WTC11 (cell line): ENCODE data around the gene SBNO1. TPM values are rescaled to one million over a fixed set of nuclear protein-coding genes. Genes with fewer than 3 reads are reported as not detected.

Experiments
- ATAC-seq: fragments of 200-7000 bp; cut with Tn5 transposase; 2 replicates; pipeline ENCODE4 v1.10.0; 2021; ENCODE audit warnings: mild to moderate bottlenecking, moderate library complexity
- CTCF ChIA-PET: fragments of 300-600 bp; sonication (Branson Sonifier 250); formaldehyde crosslinking; loops from one replicate; lab custom pipeline; 2021; ENCODE audit warnings: antibody characterized with exemption; lab: Charles Lee
- POLR2A ChIA-PET: fragments of 350-600 bp; sonication (Branson Sonifier 250); formaldehyde crosslinking; loops from one replicate; lab custom pipeline; 2021; ENCODE audit warnings: antibody characterized with exemption; lab: Charles Lee
- DNase-seq: peaks from one replicate; pipeline ENCODE4 v3.0.0; 2021; ENCODE audit warnings: low spot score
- H3K27ac Mint-ChIP-seq: 2 replicates; pipeline ENCODE4 v1.8.0; 2021; ENCODE audit warnings: mixed read lengths
- H3K27me3 Mint-ChIP-seq: 2 replicates; pipeline ENCODE4 v1.8.0; 2021; ENCODE audit warnings: low read depth, mild to moderate bottlenecking, moderate library complexity, mixed read lengths
- H3K36me3 Mint-ChIP-seq: 2 replicates; pipeline ENCODE4 v1.8.0; 2021; ENCODE audit warnings: mixed read lengths
- H3K4me1 Mint-ChIP-seq: 2 replicates; pipeline ENCODE4 v1.8.0; 2022; ENCODE audit warnings: mixed read lengths
- H3K4me3 Mint-ChIP-seq: 2 replicates; pipeline ENCODE4 v1.8.0; 2021; ENCODE audit warnings: mild to moderate bottlenecking, moderate library complexity, mixed read lengths
- H3K9me3 Mint-ChIP-seq: 2 replicates; pipeline ENCODE4 v1.8.0; 2021; ENCODE audit warnings: mixed read lengths
- CREB1 ChIP-seq: sonication (generic); formaldehyde crosslinking; IDR thresholded peaks from 2 replicates; pipeline ENCODE4 v1.8.0; 2023; ENCODE audit warnings: mild to moderate bottlenecking, missing genetic modification reagents
- FOXK1 ChIP-seq: sonication (generic); formaldehyde crosslinking; IDR thresholded peaks from 2 replicates; pipeline ENCODE4 v1.8.0; 2022; ENCODE audit warnings: mild to moderate bottlenecking, moderate library complexity, missing genetic modification reagents
- PRRX2 ChIP-seq: fragments of 250-450 bp; sonication (Bioruptor Pico); IDR thresholded peaks from 2 replicates; pipeline ENCODE4 v1.8.0; 2021; ENCODE audit warnings: mild to moderate bottlenecking
- SMAD3 ChIP-seq: sonication (generic); formaldehyde crosslinking; IDR thresholded peaks from 2 replicates; pipeline ENCODE4 v1.8.0; 2022; ENCODE audit warnings: missing genetic modification reagents, mild to moderate bottlenecking, borderline replicate concordance
- ZNF121 ChIP-seq: sonication (generic); formaldehyde crosslinking; IDR thresholded peaks from 2 replicates; pipeline ENCODE4 v1.8.0; 2023; ENCODE audit warnings: missing genetic modification reagents
- ZNF317 ChIP-seq: sonication (generic); formaldehyde crosslinking; IDR thresholded peaks from 2 replicates; pipeline ENCODE4 v1.8.1; 2023; ENCODE audit warnings: low read depth, mild to moderate bottlenecking, moderate library complexity, missing genetic modification reagents, borderline replicate concordance
- total RNA-seq: library from RNA; stranded (reverse); gene quantifications from 3 replicates; pipeline ENCODE4 v1.2.3, GENCODE V29; 2021
- TF ChIP-seq, protein P1 (sequence below): sonication (generic); formaldehyde crosslinking; IDR thresholded peaks from 2 replicates; pipeline ENCODE4 v1.8.1; 2023; ENCODE audit warnings: mild to moderate bottlenecking, moderate library complexity, missing genetic modification reagents
- TF ChIP-seq, protein P2 (sequence below): fragments of 250-450 bp; sonication (Bioruptor Pico); IDR thresholded peaks from 2 replicates; pipeline ENCODE4 v1.9.0; 2021; ENCODE audit warnings: mild to moderate bottlenecking
- TF ChIP-seq, protein P3 (sequence below): sonication (generic); formaldehyde crosslinking; IDR thresholded peaks from 2 replicates; pipeline ENCODE4 v1.8.0; 2022; ENCODE audit warnings: mild to moderate bottlenecking, missing genetic modification reagents
- TF ChIP-seq, protein P4 (sequence below): sonication (generic); formaldehyde crosslinking; IDR thresholded peaks from 2 replicates; pipeline ENCODE4 v1.8.0; 2023; ENCODE audit warnings: missing genetic modification reagents, mild to moderate bottlenecking, borderline replicate concordance
- TF ChIP-seq, protein P5 (sequence below): sonication (generic); formaldehyde crosslinking; IDR thresholded peaks from 2 replicates; pipeline ENCODE4 v1.8.1; 2023; ENCODE audit warnings: mild to moderate bottlenecking, missing genetic modification reagents
- TF ChIP-seq, protein P6 (sequence below): fragments of 250-450 bp; sonication (Bioruptor Pico); IDR thresholded peaks from 2 replicates; pipeline ENCODE4 v1.9.0; 2021; ENCODE audit warnings: mild to moderate bottlenecking

The SBNO1 gene
- total RNA-seq, 1 experiment from 2014 or later: 52.2 TPM

DNA sequence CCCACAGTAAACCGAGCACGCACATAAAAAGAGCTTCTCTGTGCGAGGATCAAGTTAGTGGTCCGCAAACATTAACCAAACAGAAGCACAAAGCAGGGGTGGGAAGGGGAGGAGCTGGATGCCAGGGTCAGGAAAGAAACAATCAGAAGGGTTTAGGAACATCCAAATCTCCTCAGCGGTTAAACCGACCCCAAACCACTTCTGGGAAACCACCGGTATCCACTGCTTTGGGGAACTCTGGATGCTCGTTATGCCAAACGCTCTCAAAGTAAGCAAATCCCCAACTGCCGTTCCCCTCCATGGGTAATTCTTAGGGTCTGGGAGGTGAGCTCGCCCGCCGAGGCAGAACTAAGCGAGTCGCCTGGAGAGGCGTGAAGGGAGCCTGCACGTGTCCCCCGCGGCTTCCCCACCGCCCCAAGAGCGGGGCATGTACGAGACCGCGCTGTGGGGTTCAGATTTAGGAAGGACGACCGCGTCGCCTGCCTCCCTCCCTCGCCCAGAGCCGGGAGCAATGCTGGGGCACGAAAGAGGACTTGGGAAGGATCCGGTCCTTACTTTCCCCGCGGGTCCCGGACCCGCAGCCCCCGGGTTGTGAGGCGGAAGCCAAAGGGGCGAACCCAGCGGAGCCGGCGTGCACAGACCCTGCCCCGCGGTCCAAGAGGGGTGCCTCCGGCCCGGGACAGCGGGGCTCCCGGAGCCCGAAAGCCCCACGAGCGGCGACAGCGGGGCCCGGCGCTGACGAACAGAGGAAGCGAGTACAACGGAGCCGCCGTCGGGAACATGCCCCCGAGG lies 711 bp downstream of the SBNO1 start (continued):
- TF ChIP-seq, protein P1, sequence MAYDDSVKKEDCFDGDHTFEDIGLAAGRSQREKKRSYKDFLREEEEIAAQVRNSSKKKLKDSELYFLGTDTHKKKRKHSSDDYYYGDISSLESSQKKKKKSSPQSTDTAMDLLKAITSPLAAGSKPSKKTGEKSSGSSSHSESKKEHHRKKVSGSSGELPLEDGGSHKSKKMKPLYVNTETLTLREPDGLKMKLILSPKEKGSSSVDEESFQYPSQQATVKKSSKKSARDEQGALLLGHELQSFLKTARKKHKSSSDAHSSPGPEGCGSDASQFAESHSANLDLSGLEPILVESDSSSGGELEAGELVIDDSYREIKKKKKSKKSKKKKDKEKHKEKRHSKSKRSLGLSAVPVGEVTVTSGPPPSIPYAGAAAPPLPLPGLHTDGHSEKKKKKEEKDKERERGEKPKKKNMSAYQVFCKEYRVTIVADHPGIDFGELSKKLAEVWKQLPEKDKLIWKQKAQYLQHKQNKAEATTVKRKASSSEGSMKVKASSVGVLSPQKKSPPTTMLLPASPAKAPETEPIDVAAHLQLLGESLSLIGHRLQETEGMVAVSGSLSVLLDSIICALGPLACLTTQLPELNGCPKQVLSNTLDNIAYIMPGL (CRISPR knock-in tag): 0 out of 2 replicates have a peak, but pooled peaks have one; percentile 47

DNA sequence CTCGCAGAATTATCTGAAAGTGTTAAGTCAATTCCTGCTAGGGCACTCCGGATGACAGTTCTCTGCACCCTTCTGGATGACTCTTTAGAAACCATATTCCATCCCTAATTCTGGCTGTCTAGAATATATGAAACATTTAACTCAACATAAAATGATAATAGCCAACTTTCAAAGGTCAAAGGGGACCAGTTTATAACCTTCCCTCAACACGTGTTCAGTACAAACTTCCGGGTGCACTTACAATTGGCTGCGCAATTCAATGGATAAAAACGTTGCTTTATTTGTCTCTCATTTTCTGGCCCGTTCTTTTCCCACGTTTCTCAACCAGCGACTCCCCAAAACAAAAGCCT lies 1.3 kb downstream of the SBNO1 start:
- ChIA-PET CTCF (interaction anchor here (1.2 kb wide), 1 partner anchor 98 kb away, joined by 4 read pairs; no protein-coding TSS in a partner anchor), POLR2A (interaction anchor here (1.0 to 1.3 kb wide), 2 partner anchors 10 to 93 kb away, joined by 3 read pairs; no protein-coding TSS in a partner anchor)
- peaks cover 12% of the 10 kb centered on the region for H3K4me1 Mint-ChIP-seq
- no peaks in the 10 kb centered on the region; the same call in 1 of the 2 replicates for H3K27me3 Mint-ChIP-seq
- no peak for ATAC-seq
- no peaks in the 10 kb centered on the region for H3K9me3 Mint-ChIP-seq
- DNase-seq: no peak
- peak overlapping the region; percentile 80 for H3K27ac Mint-ChIP-seq
- H3K4me3 Mint-ChIP-seq: peak overlapping the region; percentile 93
- TF ChIP-seq, protein P2, sequence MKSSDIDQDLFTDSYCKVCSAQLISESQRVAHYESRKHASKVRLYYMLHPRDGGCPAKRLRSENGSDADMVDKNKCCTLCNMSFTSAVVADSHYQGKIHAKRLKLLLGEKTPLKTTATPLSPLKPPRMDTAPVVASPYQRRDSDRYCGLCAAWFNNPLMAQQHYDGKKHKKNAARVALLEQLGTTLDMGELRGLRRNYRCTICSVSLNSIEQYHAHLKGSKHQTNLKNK (CRISPR knock-in tag): no peak
- TF ChIP-seq, protein P3, sequence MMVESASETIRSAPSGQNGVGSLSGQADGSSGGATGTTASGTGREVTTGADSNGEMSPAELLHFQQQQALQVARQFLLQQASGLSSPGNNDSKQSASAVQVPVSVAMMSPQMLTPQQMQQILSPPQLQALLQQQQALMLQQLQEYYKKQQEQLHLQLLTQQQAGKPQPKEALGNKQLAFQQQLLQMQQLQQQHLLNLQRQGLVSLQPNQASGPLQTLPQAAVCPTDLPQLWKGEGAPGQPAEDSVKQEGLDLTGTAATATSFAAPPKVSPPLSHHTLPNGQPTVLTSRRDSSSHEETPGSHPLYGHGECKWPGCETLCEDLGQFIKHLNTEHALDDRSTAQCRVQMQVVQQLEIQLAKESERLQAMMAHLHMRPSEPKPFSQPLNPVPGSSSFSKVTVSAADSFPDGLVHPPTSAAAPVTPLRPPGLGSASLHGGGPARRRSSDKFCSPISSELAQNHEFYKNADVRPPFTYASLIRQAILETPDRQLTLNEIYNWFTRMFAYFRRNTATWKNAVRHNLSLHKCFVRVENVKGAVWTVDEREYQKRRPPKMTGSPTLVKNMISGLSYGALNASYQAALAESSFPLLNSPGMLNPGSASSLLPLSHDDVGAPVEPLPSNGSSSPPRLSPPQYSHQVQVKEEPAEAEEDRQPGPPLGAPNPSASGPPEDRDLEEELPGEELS (CRISPR knock-in tag): no peak
- TF ChIP-seq PRRX2 (CRISPR knock-in tag): no peak
- TF ChIP-seq SMAD3: no peak
- TF ChIP-seq FOXK1 (CRISPR knock-in tag): no peak
- no peak for TF ChIP-seq ZNF317 (CRISPR knock-in tag)
- TF ChIP-seq, protein P1 (CRISPR knock-in tag): no peak
- TF ChIP-seq, protein P4, sequence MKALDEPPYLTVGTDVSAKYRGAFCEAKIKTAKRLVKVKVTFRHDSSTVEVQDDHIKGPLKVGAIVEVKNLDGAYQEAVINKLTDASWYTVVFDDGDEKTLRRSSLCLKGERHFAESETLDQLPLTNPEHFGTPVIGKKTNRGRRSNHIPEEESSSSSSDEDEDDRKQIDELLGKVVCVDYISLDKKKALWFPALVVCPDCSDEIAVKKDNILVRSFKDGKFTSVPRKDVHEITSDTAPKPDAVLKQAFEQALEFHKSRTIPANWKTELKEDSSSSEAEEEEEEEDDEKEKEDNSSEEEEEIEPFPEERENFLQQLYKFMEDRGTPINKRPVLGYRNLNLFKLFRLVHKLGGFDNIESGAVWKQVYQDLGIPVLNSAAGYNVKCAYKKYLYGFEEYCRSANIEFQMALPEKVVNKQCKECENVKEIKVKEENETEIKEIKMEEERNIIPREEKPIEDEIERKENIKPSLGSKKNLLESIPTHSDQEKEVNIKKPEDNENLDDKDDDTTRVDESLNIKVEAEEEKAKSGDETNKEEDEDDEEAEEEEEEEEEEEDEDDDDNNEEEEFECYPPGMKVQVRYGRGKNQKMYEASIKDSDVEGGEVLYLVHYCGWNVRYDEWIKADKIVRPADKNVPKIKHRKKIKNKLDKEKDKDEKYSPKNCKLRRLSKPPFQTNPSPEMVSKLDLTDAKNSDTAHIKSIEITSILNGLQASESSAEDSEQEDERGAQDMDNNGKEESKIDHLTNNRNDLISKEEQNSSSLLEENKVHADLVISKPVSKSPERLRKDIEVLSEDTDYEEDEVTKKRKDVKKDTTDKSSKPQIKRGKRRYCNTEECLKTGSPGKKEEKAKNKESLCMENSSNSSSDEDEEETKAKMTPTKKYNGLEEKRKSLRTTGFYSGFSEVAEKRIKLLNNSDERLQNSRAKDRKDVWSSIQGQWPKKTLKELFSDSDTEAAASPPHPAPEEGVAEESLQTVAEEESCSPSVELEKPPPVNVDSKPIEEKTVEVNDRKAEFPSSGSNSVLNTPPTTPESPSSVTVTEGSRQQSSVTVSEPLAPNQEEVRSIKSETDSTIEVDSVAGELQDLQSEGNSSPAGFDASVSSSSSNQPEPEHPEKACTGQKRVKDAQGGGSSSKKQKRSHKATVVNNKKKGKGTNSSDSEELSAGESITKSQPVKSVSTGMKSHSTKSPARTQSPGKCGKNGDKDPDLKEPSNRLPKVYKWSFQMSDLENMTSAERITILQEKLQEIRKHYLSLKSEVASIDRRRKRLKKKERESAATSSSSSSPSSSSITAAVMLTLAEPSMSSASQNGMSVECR (CRISPR knock-in tag): no peak
- TF ChIP-seq, protein P5, sequence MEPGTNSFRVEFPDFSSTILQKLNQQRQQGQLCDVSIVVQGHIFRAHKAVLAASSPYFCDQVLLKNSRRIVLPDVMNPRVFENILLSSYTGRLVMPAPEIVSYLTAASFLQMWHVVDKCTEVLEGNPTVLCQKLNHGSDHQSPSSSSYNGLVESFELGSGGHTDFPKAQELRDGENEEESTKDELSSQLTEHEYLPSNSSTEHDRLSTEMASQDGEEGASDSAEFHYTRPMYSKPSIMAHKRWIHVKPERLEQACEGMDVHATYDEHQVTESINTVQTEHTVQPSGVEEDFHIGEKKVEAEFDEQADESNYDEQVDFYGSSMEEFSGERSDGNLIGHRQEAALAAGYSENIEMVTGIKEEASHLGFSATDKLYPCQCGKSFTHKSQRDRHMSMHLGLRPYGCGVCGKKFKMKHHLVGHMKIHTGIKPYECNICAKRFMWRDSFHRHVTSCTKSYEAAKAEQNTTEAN: no peak
- TF ChIP-seq, protein P6, sequence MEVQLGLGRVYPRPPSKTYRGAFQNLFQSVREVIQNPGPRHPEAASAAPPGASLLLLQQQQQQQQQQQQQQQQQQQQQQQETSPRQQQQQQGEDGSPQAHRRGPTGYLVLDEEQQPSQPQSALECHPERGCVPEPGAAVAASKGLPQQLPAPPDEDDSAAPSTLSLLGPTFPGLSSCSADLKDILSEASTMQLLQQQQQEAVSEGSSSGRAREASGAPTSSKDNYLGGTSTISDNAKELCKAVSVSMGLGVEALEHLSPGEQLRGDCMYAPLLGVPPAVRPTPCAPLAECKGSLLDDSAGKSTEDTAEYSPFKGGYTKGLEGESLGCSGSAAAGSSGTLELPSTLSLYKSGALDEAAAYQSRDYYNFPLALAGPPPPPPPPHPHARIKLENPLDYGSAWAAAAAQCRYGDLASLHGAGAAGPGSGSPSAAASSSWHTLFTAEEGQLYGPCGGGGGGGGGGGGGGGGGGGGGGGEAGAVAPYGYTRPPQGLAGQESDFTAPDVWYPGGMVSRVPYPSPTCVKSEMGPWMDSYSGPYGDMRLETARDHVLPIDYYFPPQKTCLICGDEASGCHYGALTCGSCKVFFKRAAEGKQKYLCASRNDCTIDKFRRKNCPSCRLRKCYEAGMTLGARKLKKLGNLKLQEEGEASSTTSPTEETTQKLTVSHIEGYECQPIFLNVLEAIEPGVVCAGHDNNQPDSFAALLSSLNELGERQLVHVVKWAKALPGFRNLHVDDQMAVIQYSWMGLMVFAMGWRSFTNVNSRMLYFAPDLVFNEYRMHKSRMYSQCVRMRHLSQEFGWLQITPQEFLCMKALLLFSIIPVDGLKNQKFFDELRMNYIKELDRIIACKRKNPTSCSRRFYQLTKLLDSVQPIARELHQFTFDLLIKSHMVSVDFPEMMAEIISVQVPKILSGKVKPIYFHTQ (CRISPR knock-in tag): no peak
- no peak for TF ChIP-seq ZNF121
- TF ChIP-seq CREB1 (CRISPR knock-in tag): no peak
- H3K36me3 Mint-ChIP-seq: no peaks in the 10 kb centered on the region
